ENCODE results near the gene SLC17A7. TPM values are rescaled to one million over a fixed set of nuclear protein-coding genes. Genes with fewer than 3 reads are reported as not detected.

The SLC17A7 gene
- total RNA-seq, 1 experiment from 2014 or later = 1.6 TPM

DNA sequence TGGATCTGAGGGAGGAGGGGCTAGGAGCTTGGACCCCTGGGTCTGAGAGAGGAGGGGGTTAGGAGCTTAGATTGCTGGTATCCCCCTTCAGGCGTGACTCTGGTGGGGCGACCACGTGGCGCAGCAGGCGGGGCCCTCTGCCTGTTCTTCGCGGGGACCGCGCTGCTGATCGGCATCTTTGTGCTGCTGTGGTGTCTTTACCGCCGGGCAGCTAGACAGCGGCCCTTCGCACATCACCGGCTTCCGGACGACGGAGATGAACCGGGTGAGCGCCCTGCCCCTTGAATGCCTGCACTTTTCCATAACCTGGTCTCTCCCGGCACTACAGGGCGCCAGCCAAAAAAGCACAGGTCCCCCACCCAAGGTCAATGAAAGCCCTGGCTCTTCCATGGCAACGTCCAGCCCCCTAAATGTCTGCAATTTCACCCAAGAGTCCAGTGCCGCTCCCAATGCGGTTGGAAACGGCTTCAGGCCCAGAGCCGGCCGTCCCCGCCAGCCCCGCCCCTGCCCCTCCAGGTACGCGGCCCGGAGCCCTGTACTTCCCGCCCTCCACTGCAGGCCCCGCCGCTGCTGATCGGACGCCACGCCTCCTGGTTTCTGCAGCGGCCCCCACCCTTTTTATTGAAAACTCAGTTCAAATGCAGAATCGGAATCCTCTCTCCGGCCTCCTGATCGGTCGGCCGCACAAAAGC is 13.3 kb downstream of the SLC17A7 start (continued):
- TF ChIP-seq, protein P1, sequence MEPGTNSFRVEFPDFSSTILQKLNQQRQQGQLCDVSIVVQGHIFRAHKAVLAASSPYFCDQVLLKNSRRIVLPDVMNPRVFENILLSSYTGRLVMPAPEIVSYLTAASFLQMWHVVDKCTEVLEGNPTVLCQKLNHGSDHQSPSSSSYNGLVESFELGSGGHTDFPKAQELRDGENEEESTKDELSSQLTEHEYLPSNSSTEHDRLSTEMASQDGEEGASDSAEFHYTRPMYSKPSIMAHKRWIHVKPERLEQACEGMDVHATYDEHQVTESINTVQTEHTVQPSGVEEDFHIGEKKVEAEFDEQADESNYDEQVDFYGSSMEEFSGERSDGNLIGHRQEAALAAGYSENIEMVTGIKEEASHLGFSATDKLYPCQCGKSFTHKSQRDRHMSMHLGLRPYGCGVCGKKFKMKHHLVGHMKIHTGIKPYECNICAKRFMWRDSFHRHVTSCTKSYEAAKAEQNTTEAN (CRISPR knock-in tag; IDR thresholded peaks at IDR 0.05) = no peak
- TF ChIP-seq TP53 (CRISPR knock-in tag; IDR thresholded peaks at IDR 0.05) (no peak), TEAD4 (CRISPR knock-in tag; IDR thresholded peaks at IDR 0.05) (no peak), NR2C2 (CRISPR knock-in tag; IDR thresholded peaks at IDR 0.05) (no peak), ZNF396 (CRISPR knock-in tag; IDR thresholded peaks at IDR 0.05; ENCODE audit: borderline replicate concordance) (no peak), IRF2 (CRISPR knock-in tag; IDR thresholded peaks at IDR 0.05; ENCODE audit: borderline replicate concordance, low read depth) (no peak), ZNF671 (CRISPR knock-in tag; IDR thresholded peaks at IDR 0.05) (no peak), ZNF232 (CRISPR knock-in tag; IDR thresholded peaks at IDR 0.05) (0 out of 2 replicates have a peak, but pooled peaks have one; percentile 42), KAT7 (CRISPR knock-in tag; IDR thresholded peaks at IDR 0.05; ENCODE audit: borderline replicate concordance) (no peak), PRRX2 (CRISPR knock-in tag; IDR thresholded peaks at IDR 0.05) (no peak), NR1H2 (CRISPR knock-in tag; IDR thresholded peaks at IDR 0.05) (no peak), GTF2I (CRISPR knock-in tag; conservative IDR thresholded peaks at IDR 0.05) (no peak), ZNF416 (CRISPR knock-in tag; IDR thresholded peaks at IDR 0.05) (0 out of 2 replicates have a peak, but pooled peaks have one; percentile 4), RELA (CRISPR knock-in tag; IDR thresholded peaks at IDR 0.05; ENCODE audit: borderline replicate concordance) (no peak), SMAD3 (CRISPR knock-in tag; IDR thresholded peaks at IDR 0.05; ENCODE audit: borderline replicate concordance) (0 out of 2 replicates have a peak, but pooled peaks have one; percentile 24)
- TF ChIP-seq, protein P2, sequence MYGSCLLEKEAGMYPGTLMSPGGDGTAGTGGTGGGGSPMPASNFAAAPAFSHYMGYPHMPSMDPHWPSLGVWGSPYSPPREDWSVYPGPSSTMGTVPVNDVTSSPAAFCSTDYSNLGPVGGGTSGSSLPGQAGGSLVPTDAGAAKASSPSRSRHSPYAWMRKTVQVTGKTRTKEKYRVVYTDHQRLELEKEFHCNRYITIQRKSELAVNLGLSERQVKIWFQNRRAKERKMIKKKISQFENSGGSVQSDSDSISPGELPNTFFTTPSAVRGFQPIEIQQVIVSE (CRISPR knock-in tag; IDR thresholded peaks at IDR 0.05; ENCODE audit: borderline replicate concordance) = no peak
- TF ChIP-seq, protein P3, sequence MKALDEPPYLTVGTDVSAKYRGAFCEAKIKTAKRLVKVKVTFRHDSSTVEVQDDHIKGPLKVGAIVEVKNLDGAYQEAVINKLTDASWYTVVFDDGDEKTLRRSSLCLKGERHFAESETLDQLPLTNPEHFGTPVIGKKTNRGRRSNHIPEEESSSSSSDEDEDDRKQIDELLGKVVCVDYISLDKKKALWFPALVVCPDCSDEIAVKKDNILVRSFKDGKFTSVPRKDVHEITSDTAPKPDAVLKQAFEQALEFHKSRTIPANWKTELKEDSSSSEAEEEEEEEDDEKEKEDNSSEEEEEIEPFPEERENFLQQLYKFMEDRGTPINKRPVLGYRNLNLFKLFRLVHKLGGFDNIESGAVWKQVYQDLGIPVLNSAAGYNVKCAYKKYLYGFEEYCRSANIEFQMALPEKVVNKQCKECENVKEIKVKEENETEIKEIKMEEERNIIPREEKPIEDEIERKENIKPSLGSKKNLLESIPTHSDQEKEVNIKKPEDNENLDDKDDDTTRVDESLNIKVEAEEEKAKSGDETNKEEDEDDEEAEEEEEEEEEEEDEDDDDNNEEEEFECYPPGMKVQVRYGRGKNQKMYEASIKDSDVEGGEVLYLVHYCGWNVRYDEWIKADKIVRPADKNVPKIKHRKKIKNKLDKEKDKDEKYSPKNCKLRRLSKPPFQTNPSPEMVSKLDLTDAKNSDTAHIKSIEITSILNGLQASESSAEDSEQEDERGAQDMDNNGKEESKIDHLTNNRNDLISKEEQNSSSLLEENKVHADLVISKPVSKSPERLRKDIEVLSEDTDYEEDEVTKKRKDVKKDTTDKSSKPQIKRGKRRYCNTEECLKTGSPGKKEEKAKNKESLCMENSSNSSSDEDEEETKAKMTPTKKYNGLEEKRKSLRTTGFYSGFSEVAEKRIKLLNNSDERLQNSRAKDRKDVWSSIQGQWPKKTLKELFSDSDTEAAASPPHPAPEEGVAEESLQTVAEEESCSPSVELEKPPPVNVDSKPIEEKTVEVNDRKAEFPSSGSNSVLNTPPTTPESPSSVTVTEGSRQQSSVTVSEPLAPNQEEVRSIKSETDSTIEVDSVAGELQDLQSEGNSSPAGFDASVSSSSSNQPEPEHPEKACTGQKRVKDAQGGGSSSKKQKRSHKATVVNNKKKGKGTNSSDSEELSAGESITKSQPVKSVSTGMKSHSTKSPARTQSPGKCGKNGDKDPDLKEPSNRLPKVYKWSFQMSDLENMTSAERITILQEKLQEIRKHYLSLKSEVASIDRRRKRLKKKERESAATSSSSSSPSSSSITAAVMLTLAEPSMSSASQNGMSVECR (CRISPR knock-in tag; IDR thresholded peaks at IDR 0.05; ENCODE audit: borderline replicate concordance) = no peak; the same call in 1 of the 2 replicates
- TF ChIP-seq, protein P4, sequence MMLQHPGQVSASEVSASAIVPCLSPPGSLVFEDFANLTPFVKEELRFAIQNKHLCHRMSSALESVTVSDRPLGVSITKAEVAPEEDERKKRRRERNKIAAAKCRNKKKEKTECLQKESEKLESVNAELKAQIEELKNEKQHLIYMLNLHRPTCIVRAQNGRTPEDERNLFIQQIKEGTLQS (CRISPR knock-in tag; conservative IDR thresholded peaks at IDR 0.05) = no peak
- TF ChIP-seq, protein P5, sequence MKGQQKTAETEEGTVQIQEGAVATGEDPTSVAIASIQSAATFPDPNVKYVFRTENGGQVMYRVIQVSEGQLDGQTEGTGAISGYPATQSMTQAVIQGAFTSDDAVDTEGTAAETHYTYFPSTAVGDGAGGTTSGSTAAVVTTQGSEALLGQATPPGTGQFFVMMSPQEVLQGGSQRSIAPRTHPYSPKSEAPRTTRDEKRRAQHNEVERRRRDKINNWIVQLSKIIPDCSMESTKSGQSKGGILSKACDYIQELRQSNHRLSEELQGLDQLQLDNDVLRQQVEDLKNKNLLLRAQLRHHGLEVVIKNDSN (CRISPR knock-in tag; IDR thresholded peaks at IDR 0.05) = peak; percentile 42; the same call in 1 of the 2 replicates
- TF ChIP-seq, protein P6, sequence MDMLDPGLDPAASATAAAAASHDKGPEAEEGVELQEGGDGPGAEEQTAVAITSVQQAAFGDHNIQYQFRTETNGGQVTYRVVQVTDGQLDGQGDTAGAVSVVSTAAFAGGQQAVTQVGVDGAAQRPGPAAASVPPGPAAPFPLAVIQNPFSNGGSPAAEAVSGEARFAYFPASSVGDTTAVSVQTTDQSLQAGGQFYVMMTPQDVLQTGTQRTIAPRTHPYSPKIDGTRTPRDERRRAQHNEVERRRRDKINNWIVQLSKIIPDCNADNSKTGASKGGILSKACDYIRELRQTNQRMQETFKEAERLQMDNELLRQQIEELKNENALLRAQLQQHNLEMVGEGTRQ (CRISPR knock-in tag; IDR thresholded peaks at IDR 0.05) = peak; percentile 61
- TF ChIP-seq, protein P7, sequence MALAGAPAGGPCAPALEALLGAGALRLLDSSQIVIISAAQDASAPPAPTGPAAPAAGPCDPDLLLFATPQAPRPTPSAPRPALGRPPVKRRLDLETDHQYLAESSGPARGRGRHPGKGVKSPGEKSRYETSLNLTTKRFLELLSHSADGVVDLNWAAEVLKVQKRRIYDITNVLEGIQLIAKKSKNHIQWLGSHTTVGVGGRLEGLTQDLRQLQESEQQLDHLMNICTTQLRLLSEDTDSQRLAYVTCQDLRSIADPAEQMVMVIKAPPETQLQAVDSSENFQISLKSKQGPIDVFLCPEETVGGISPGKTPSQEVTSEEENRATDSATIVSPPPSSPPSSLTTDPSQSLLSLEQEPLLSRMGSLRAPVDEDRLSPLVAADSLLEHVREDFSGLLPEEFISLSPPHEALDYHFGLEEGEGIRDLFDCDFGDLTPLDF (CRISPR knock-in tag; IDR thresholded peaks at IDR 0.05) = 0 out of 2 replicates have a peak, but pooled peaks have one; percentile 18
- TF ChIP-seq, protein P8, sequence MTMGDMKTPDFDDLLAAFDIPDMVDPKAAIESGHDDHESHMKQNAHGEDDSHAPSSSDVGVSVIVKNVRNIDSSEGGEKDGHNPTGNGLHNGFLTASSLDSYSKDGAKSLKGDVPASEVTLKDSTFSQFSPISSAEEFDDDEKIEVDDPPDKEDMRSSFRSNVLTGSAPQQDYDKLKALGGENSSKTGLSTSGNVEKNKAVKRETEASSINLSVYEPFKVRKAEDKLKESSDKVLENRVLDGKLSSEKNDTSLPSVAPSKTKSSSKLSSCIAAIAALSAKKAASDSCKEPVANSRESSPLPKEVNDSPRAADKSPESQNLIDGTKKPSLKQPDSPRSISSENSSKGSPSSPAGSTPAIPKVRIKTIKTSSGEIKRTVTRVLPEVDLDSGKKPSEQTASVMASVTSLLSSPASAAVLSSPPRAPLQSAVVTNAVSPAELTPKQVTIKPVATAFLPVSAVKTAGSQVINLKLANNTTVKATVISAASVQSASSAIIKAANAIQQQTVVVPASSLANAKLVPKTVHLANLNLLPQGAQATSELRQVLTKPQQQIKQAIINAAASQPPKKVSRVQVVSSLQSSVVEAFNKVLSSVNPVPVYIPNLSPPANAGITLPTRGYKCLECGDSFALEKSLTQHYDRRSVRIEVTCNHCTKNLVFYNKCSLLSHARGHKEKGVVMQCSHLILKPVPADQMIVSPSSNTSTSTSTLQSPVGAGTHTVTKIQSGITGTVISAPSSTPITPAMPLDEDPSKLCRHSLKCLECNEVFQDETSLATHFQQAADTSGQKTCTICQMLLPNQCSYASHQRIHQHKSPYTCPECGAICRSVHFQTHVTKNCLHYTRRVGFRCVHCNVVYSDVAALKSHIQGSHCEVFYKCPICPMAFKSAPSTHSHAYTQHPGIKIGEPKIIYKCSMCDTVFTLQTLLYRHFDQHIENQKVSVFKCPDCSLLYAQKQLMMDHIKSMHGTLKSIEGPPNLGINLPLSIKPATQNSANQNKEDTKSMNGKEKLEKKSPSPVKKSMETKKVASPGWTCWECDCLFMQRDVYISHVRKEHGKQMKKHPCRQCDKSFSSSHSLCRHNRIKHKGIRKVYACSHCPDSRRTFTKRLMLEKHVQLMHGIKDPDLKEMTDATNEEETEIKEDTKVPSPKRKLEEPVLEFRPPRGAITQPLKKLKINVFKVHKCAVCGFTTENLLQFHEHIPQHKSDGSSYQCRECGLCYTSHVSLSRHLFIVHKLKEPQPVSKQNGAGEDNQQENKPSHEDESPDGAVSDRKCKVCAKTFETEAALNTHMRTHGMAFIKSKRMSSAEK (CRISPR knock-in tag; IDR thresholded peaks at IDR 0.05; ENCODE audit: borderline replicate concordance) = no peak
- TF ChIP-seq, protein P9, sequence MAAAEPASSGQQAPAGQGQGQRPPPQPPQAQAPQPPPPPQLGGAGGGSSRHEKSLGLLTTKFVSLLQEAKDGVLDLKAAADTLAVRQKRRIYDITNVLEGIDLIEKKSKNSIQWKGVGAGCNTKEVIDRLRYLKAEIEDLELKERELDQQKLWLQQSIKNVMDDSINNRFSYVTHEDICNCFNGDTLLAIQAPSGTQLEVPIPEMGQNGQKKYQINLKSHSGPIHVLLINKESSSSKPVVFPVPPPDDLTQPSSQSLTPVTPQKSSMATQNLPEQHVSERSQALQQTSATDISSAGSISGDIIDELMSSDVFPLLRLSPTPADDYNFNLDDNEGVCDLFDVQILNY (CRISPR knock-in tag; IDR thresholded peaks at IDR 0.05) = peak; percentile 57; the same call in 1 of the 2 replicates

Measured in WTC11 (cell line).